NCI-H748 (cell line): Measurements from ENCODE around the gene CFAP92.

ENCODE experiments used
- DNase-seq: peaks from one replicate; lab custom pipeline; 2025; ENCODE audit not compliant: unreplicated experiment; lab: John Stamatoyannopoulos, UW

Gene CFAP92

GRCh38 chr3:129026728-129027543 lies 33.1 kb upstream of the CFAP92 start:
- peak; percentile 93 for DNase-seq

- DNase-seq = no peak
These were observed 32.0 kb upstream of the CFAP92 start for GRCh38 chr3:129025691-129026435.

GRCh38 chr3:129025108-129025507 lies 31.2 kb upstream of the CFAP92 start:
- no peak for DNase-seq

GRCh38 chr3:129023909-129024308 lies 30.0 kb upstream of the CFAP92 start:
- DNase-seq = peak; percentile 25

- no peak for DNase-seq
These were observed 29.1 kb upstream of the CFAP92 start for GRCh38 chr3:129023008-129023358.

GRCh38 chr3:129022114-129023007 lies 28.5 kb upstream of the CFAP92 start:
- DNase-seq = no peak

GRCh38 chr3:129021140-129021551 lies 27.3 kb upstream of the CFAP92 start:
- no peak for DNase-seq

GRCh38 chr3:129020691-129021090 lies 26.8 kb upstream of the CFAP92 start:
- DNase-seq = no peak

GRCh38 chr3:129019266-129019665 lies 25.4 kb upstream of the CFAP92 start:
- no peak for DNase-seq

GRCh38 chr3:129018751-129019150 lies 24.9 kb upstream of the CFAP92 start:
- DNase-seq = no peak

GRCh38 chr3:129018271-129018670 lies 24.4 kb upstream of the CFAP92 start:
- no peak for DNase-seq

- no peak for DNase-seq
These were observed 23.6 kb upstream of the CFAP92 start for GRCh38 chr3:129017484-129017899.

- DNase-seq = no peak
These were observed 23.0 kb upstream of the CFAP92 start for GRCh38 chr3:129016720-129017483.

GRCh38 chr3:129016356-129016719 lies 22.5 kb upstream of the CFAP92 start:
- peak; percentile 71 for DNase-seq

- no peak for DNase-seq
These were observed 21.7 kb upstream of the CFAP92 start for GRCh38 chr3:129015388-129016105.

- no peak for DNase-seq
These were observed 21.0 kb upstream of the CFAP92 start for GRCh38 chr3:129014793-129015345.

GRCh38 chr3:129014148-129014547 lies 20.3 kb upstream of the CFAP92 start:
- DNase-seq = no peak

GRCh38 chr3:129013491-129013891 lies 19.6 kb upstream of the CFAP92 start:
- DNase-seq = no peak

- no peak for DNase-seq
These were observed 16.6 kb upstream of the CFAP92 start for GRCh38 chr3:129010310-129010956.
